IMR-90 (cell line): ENCODE measurements around the gene RCOR3. TPM values are rescaled to one million over a fixed set of nuclear protein-coding genes. Genes with fewer than 3 reads are reported as not detected.

Experiments used
- ATAC-seq: fragments of 200-7000 bp; cut with Tn5 transposase; 2 replicates; pipeline ENCODE4 v1.9.1; 2020; ENCODE audit warnings: low read depth, mild to moderate bottlenecking, moderate library complexity
- BruUV-seq: library from RNA; stranded (reverse); fragments of 400-500 nt; replicated peaks from 2 replicates; lab custom pipeline; 2021; lab: Mats Ljungman, UMichigan
- CTCF ChIA-PET: fragments of 300-600 bp; formaldehyde crosslinking; extraction: SDS; loops from one replicate; lab custom pipeline; 2021; ENCODE audit warnings: antibody characterized with exemption; lab: Yijun Ruan, JAX
- POLR2A ChIA-PET: fragments of 300-600 bp; sonication (Branson Sonifier 250); formaldehyde crosslinking; loops from one replicate; lab custom pipeline; 2022; ENCODE audit warnings: antibody characterized with exemption; ENCODE audit not compliant: unreplicated experiment; lab: Charles Lee
- DNase-seq: peaks from one replicate; pipeline ENCODE4 v3.0.0; 2013
- H2AFZ ChIP-seq: replicated peaks from 2 replicates; pipeline ENCODE3; 2013; ENCODE audit warnings: low read length, mild to moderate bottlenecking; ENCODE audit not compliant: poor library complexity
- H2AK5ac ChIP-seq: 2 replicates; pipeline ENCODE4 v1.6.1; 2013; ENCODE audit warnings: low read depth, low read length, inconsistent platforms
- H2AK9ac ChIP-seq: replicated peaks from 2 replicates; pipeline ENCODE3; 2013; ENCODE audit warnings: mild to moderate bottlenecking, low read depth, low read length, moderate library complexity; ENCODE audit not compliant: poor library complexity
- H2BK120ac ChIP-seq: 2 replicates; pipeline ENCODE4 v1.6.1; 2013; ENCODE audit warnings: low read depth, low read length, inconsistent platforms
- H2BK15ac ChIP-seq: 3 replicates; pipeline ENCODE4 v1.6.1; 2013; ENCODE audit warnings: low read depth, low read length, inconsistent platforms
- H2BK20ac ChIP-seq: 2 replicates; pipeline ENCODE4 v1.6.1; 2013; ENCODE audit warnings: low read depth, mild to moderate bottlenecking, inconsistent platforms, low read length, moderate library complexity
- H2BK5ac ChIP-seq: 2 replicates; pipeline ENCODE4 v1.6.1; 2013; ENCODE audit warnings: mild to moderate bottlenecking, low read depth, low read length, inconsistent platforms; ENCODE audit not compliant: poor library complexity, severe bottlenecking
- H3K14ac ChIP-seq: replicated peaks from 2 replicates; pipeline ENCODE4 v1.6.1; 2013; ENCODE audit warnings: low read depth, low read length, inconsistent platforms
- H3K18ac ChIP-seq: 2 replicates; pipeline ENCODE4 v1.6.1; 2013; ENCODE audit warnings: low read depth, low read length, control low read depth
- H3K23ac ChIP-seq: 2 replicates; pipeline ENCODE4 v1.6.1; 2013; ENCODE audit warnings: low read depth, low read length, inconsistent platforms
- H3K27ac ChIP-seq: 2 replicates; pipeline ENCODE4 v1.5.1; 2013; ENCODE audit warnings: mild to moderate bottlenecking, control low read depth, low read length; ENCODE audit not compliant: insufficient read depth
- H3K27me3 ChIP-seq: 2 replicates; pipeline ENCODE4 v1.6.1; 2013; ENCODE audit warnings: low read length; ENCODE audit not compliant: control insufficient read depth, insufficient read depth
- H3K36me3 ChIP-seq: 2 replicates; pipeline ENCODE4 v1.6.1; 2013; ENCODE audit warnings: low read length, mixed read lengths; ENCODE audit not compliant: control insufficient read depth, insufficient read depth
- H3K4ac ChIP-seq: 2 replicates; pipeline ENCODE4 v1.6.1; 2013; ENCODE audit warnings: low read depth, low read length, inconsistent platforms
- H3K4me1 ChIP-seq: 2 replicates; pipeline ENCODE4 v1.6.1; 2013; ENCODE audit warnings: low read length, mixed read lengths; ENCODE audit not compliant: control insufficient read depth, insufficient read depth
- H3K4me2 ChIP-seq: 2 replicates; pipeline ENCODE4 v1.6.1; 2013; ENCODE audit warnings: low read depth, mild to moderate bottlenecking, control low read depth, low read length, moderate library complexity
- H3K4me3 ChIP-seq: 2 replicates; pipeline ENCODE4 v1.5.1; 2013; ENCODE audit warnings: low read depth, mild to moderate bottlenecking, control low read depth, low read length, moderate library complexity; ENCODE audit not compliant: insufficient read depth
- H3K56ac ChIP-seq: 2 replicates; pipeline ENCODE4 v1.6.1; 2013; ENCODE audit warnings: low read length, inconsistent platforms; ENCODE audit not compliant: insufficient read depth; ENCODE audit errors: extremely low read depth
- H3K79me1 ChIP-seq, 2 experiments: 2 replicates each; pipeline ENCODE4 v1.6.1; 2013; ENCODE audit warnings: low read length in 2 of 2, inconsistent platforms in 1 of 2, low read depth in 1 of 2
- H3K9ac ChIP-seq: 2 replicates; pipeline ENCODE4 v1.6.1; 2013; ENCODE audit warnings: low read depth, low read length, control low read depth
- H3K9me1 ChIP-seq: 2 replicates; pipeline ENCODE4 v1.6.1; 2013; ENCODE audit warnings: low read length, inconsistent platforms; ENCODE audit not compliant: insufficient read depth
- H3K9me3 ChIP-seq: 2 replicates; pipeline ENCODE4 v1.6.1; 2013; ENCODE audit warnings: low read length; ENCODE audit not compliant: control insufficient read depth, insufficient read depth
- H4K20me1 ChIP-seq: 2 replicates; pipeline ENCODE4 v1.6.1; 2013; ENCODE audit warnings: low read length, inconsistent platforms; ENCODE audit not compliant: insufficient read depth
- H4K5ac ChIP-seq: 2 replicates; pipeline ENCODE4 v1.6.1; 2013; ENCODE audit warnings: mild to moderate bottlenecking, low read depth, low read length, control low read depth
- H4K8ac ChIP-seq, 2 experiments: 2 replicates each; pipeline ENCODE4 v1.6.1; 2013; ENCODE audit warnings: low read depth in 2 of 2, low read length in 2 of 2, control low read depth in 1 of 2, inconsistent platforms in 1 of 2
- H4K91ac ChIP-seq: 2 replicates; pipeline ENCODE4 v1.6.1; 2013; ENCODE audit warnings: low read depth, low read length, inconsistent platforms; ENCODE audit not compliant: insufficient read depth
- MAFK ChIP-seq: IDR thresholded peaks from 2 replicates; pipeline ENCODE4 v1.6.1; 2012; ENCODE audit warnings: low read depth, low read length, improper control_type of control experiment
- RAD21 ChIP-seq: IDR thresholded peaks from 2 replicates; pipeline ENCODE4 v1.6.1; 2012; ENCODE audit warnings: low read length, improper control_type of control experiment
- WGBS, 2 experiments: methylation state at CpG; one replicate each; pipeline versions ENCODE4 v1.1.5 to v1.1.7; 2013; ENCODE audit warnings: missing lambda C conversion rate in 2 of 2; ENCODE audit not compliant: insufficient read length in 1 of 2; ENCODE audit errors: extremely low coverage in 2 of 2; 5-methylcytosine and 5-hydroxymethylcytosine counted together
- dilution Hi-C: fragments of 300-500 bp; cut with HindIII; formaldehyde crosslinking; loops from one replicate; pipeline ENCODE4 v1.14.3; 2018; ENCODE audit warnings: low sequenced_read_pairs; ENCODE audit not compliant: unreplicated experiment
- in situ Hi-C: fragments of 300-500 bp; cut with MboI; formaldehyde crosslinking; loops from 3 replicates; pipeline ENCODE4 v1.14.3; 2019; ENCODE audit warnings: low sequenced_read_pairs, inconsistent platforms, mixed read lengths
- intact Hi-C: fragments of 100-400 bp; cut with micrococcal nuclease; formaldehyde crosslinking; loops from 2 replicates; pipeline ENCODE4 v1.10.0; 2022
- polyA plus RNA-seq, 3 experiments: library from polyadenylated mRNA; depleted of rRNA; stranded (reverse); fragments of >200 nt; gene quantifications; 2 replicates each; pipeline ENCODE4 v1.2.3, GENCODE V29; 2012; ENCODE audit warnings: low replicate concordance in 1 of 3
- total RNA-seq: library from RNA; depleted of rRNA; stranded (reverse); fragments of >200 nt; gene quantifications from 2 replicates; pipeline ENCODE4 v1.2.3, GENCODE V29; 2012

The RCOR3 gene
- total and polyA plus RNA-seq, 2 of the 4 experiments (the other 2 are of a cell fraction), result 8.1 to 16.4 TPM

- no peak overlapping the region for H2AFZ ChIP-seq
- no peak overlapping the region for H3K56ac ChIP-seq
- TF ChIP-seq RAD21 (no peak), MAFK (peak; percentile 93)
- CTCF ChIA-PET, result no interaction called here
- DNase-seq (no peak), ATAC-seq (no peak)
- no peaks in the 10 kb centered on the region for H3K9me3 ChIP-seq
- POLR2A ChIA-PET, result no interaction called here
- no peaks in the 10 kb centered on the region for H3K4me1 ChIP-seq
- H3K18ac ChIP-seq, result no peak overlapping the region
- WGBS, 2 experiments, result no CpG with 5 or more reads among the region's 3 CpGs
- peaks cover 35% of the 10 kb centered on the region for H3K36me3 ChIP-seq
- no peaks in the 10 kb centered on the region for H3K27me3 ChIP-seq
- no peak overlapping the region for H3K23ac ChIP-seq
- dilution Hi-C loops, result no loop called here
- H3K4me3 ChIP-seq, result no peak overlapping the region
- intact Hi-C loops, result no loop called here
- no peak overlapping the region for H2BK5ac ChIP-seq
- H2AK9ac ChIP-seq, result no peak overlapping the region
- H3K9ac ChIP-seq, result no peak overlapping the region
- no peak overlapping the region for H3K14ac ChIP-seq
- H2AK5ac ChIP-seq, result no peak overlapping the region
- H2BK15ac ChIP-seq, result no peak overlapping the region
- H3K27ac ChIP-seq, result no peak overlapping the region
- in situ Hi-C loops, result no loop called here
- no peak overlapping the region for H4K8ac ChIP-seq
- H2BK120ac ChIP-seq, result no peak overlapping the region
- H3K4ac ChIP-seq, result no peak overlapping the region
- no TSS peak for BruUV-seq
- no peak overlapping the region for H4K91ac ChIP-seq
- H3K79me1 ChIP-seq, result peaks cover 3 to 10% of the 10 kb centered on the region in 2 experiments
- no peaks in the 10 kb centered on the region for H4K20me1 ChIP-seq
- no peak overlapping the region for H4K5ac ChIP-seq
- H2BK20ac ChIP-seq, result no peak overlapping the region
- H3K9me1 ChIP-seq, result no peaks in the 10 kb centered on the region
- no peak overlapping the region for H3K4me2 ChIP-seq
These were observed 28.1 kb downstream of the RCOR3 start for GRCh38 chr1:211287218-211287617.
